A549 (cell line): ENCODE data around the gene MAOB.

Source experiments
- CTCF ChIP-seq: fragments of >200 bp; sonication (Bioruptor Twin); formaldehyde crosslinking; IDR thresholded peaks from 3 replicates; pipeline ENCODE4 v1.5.1; 2016
- JUNB ChIP-seq: fragments of >200 bp; sonication (Bioruptor Twin); formaldehyde crosslinking; IDR thresholded peaks from 2 replicates; pipeline ENCODE4 v1.6.1; 2016
- NR3C1 ChIP-seq: fragments of >200 bp; sonication (Bioruptor Twin); formaldehyde crosslinking; IDR thresholded peaks from 3 replicates; pipeline ENCODE4 v1.6.1; 2017
- RCOR1 ChIP-seq: fragments of 150-350 bp; IDR thresholded peaks from 2 replicates; pipeline ENCODE4 v1.6.1; 2014; ENCODE audit warnings: antibody characterized with exemption, low read length, low read depth

- TF ChIP-seq JUNB (no peak), CTCF (no peak), NR3C1 (no peak), RCOR1 (no peak)
These were observed 64.8 kb downstream of the MAOB start for GRCh38 chrX:43817444-43817843.
